Lower lobe of right lung (tissue), 2 donors: Measurements from ENCODE around the gene BABAM2. TPM values are rescaled to one million over a fixed set of nuclear protein-coding genes. Genes with fewer than 3 reads are reported as not detected.

Experiments
- ATAC-seq, 2 donors: fragments of 200-7000 bp; cut with Tn5 transposase; one replicate each; pipeline ENCODE4 v1.9.1; 2020 to 2022; ENCODE audit warnings: mild to moderate bottlenecking in 2 of 2, moderate library complexity in 2 of 2
- DNase-seq: peaks from one replicate; pipeline ENCODE4 v3.0.0-alpha.2; 2020
- H3K27ac ChIP-seq: fragments of 200-600 bp; one replicate; pipeline ENCODE4 v1.8.0; 2022
- H3K27me3 ChIP-seq: fragments of 200-600 bp; one replicate; pipeline ENCODE4 v1.8.0; 2022; ENCODE audit warnings: low read depth
- H3K36me3 ChIP-seq: fragments of 200-600 bp; one replicate; pipeline ENCODE4 v1.8.0; 2022; ENCODE audit warnings: mild to moderate bottlenecking
- H3K4me1 ChIP-seq: fragments of 200-600 bp; one replicate; pipeline ENCODE4 v1.8.0; 2022
- H3K4me3 ChIP-seq: fragments of 200-600 bp; one replicate; pipeline ENCODE4 v1.8.0; 2022; ENCODE audit warnings: mild to moderate bottlenecking
- H3K9me3 ChIP-seq: fragments of 200-600 bp; one replicate; pipeline ENCODE4 v1.8.0; 2022
- intact Hi-C: fragments of 100-400 bp; cut with DNase I; formaldehyde crosslinking; loops from one replicate; pipeline ENCODE4 v1.11.0; 2022
- microRNA-seq: library from miRNA; unstranded; fragments of <30 nt; microRNA quantifications from one replicate; pipeline ENCODE4 v1.2.0, GENCODE V29; 2020; ENCODE audit warnings: borderline number of aligned reads
- total RNA-seq: library from RNA; stranded (reverse); fragmentation: NEBNext Ultra II Directional; extraction: Animal tissue kit (Norgen Biotek cat#: 25700); gene quantifications from one replicate; pipeline ENCODE4 v1.2.1, GENCODE V29; 2021
- TF ChIP-seq, protein P1 (sequence below): fragments of 200-600 bp; IDR thresholded peaks from one replicate; pipeline ENCODE4 v1.8.0; 2022; ENCODE audit warnings: antibody characterized with exemption, mild to moderate bottlenecking
- donor health status: DM: no; HTN: yes; CAD: no; lungs with severe emphysema.

BABAM2 gene
- total RNA-seq, 1 donor from 2014 or later = 39.5 TPM

DNA sequence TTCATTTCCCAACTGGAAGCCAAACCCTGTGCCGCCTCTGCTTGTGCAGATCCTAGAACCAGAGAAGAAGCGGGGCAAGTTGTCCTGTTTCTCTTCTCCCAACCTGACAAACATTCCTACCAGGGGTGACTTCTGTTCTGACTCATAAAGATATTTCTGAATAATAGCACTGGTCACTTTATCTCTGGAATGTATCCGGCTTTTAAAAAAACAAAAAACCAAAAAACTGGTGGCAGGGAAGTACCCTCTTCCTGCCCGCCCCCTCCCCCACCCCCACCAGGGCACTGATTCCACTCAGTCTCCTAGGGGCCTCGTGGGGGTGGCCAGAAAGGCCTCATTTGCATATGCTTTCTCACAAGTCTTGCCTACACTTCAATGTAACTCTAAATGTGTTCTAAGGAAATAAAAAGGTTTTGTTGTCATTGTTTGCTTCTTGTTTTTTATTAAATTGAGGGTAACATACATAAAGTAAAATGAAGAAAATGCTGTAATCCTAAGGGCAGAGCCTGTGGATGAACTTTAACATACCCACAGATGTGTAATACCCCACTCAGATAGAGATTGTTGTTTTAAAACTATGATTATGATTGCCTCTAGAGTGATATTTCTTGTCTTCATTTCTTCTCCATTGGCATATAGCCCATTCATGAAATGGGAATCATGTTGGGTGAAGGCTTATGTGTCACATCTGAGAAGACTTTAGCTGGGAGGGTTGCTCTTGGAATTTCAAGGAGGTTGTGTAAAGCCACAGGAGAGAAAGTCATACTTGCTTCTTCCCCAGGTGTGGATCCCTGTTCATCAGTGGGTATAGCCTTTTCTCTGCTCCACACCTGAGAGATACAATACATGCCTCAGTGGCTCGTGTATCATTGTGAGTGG is 496.8 kb downstream of the BABAM2 start:
- Histone ChIP-seq H3K36me3 (no peaks in the 10 kb centered on the region), H3K27me3 (no peaks in the 10 kb centered on the region), H3K4me1 (peaks cover 8% of the 10 kb centered on the region), H3K4me3 (no peak overlapping the region), H3K27ac (no peak overlapping the region), H3K9me3 (no peaks in the 10 kb centered on the region)
- intact Hi-C loops = no loop called here
- DNase-seq = no peak
- TF ChIP-seq, protein P1, sequence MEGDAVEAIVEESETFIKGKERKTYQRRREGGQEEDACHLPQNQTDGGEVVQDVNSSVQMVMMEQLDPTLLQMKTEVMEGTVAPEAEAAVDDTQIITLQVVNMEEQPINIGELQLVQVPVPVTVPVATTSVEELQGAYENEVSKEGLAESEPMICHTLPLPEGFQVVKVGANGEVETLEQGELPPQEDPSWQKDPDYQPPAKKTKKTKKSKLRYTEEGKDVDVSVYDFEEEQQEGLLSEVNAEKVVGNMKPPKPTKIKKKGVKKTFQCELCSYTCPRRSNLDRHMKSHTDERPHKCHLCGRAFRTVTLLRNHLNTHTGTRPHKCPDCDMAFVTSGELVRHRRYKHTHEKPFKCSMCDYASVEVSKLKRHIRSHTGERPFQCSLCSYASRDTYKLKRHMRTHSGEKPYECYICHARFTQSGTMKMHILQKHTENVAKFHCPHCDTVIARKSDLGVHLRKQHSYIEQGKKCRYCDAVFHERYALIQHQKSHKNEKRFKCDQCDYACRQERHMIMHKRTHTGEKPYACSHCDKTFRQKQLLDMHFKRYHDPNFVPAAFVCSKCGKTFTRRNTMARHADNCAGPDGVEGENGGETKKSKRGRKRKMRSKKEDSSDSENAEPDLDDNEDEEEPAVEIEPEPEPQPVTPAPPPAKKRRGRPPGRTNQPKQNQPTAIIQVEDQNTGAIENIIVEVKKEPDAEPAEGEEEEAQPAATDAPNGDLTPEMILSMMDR = no peak
- ATAC-seq = no peak

Small RNAs within 50 kb of the gene (microRNA-seq; reads per million reads assigned to microRNA genes)
- gene MIR4263 = not detected

Other genes starting within 250 kb of the BABAM2 start
- gene SUPT7L, start 227.1 kb upstream of the BABAM2 start, total RNA-seq = 29.6 TPM
- gene SLC4A1AP, start 226.8 kb upstream of the BABAM2 start, total RNA-seq = 19.6 TPM
- gene MRPL33, start 119.0 kb upstream of the BABAM2 start, total RNA-seq = 93.3 TPM
- gene RBKS, start 342 bp upstream of the BABAM2 start, total RNA-seq = 2.2 TPM